Bronchial epithelial cell (primary cell): ENCODE data around the gene NR1H4. TPM values are rescaled to one million over a fixed set of nuclear protein-coding genes. Genes with fewer than 3 reads are reported as not detected.

Experiments
- DNase-seq: peaks from one replicate; pipeline ENCODE4 v3.0.0-alpha.2; 2010; ENCODE audit warnings: low read depth
- FAIRE-seq: peaks from 2 replicates; lab custom pipeline; 2011; peaks lifted over from hg19 to GRCh38; lab: Jason Lieb, UNC
- H3K27me3 ChIP-seq: 2 replicates; pipeline ENCODE4 v1.5.1; 2011; ENCODE audit warnings: low read length; ENCODE audit not compliant: control insufficient read depth, insufficient read depth
- H3K36me3 ChIP-seq: 2 replicates; pipeline ENCODE4 v1.5.1; 2011; ENCODE audit warnings: low read length; ENCODE audit not compliant: control insufficient read depth, insufficient read depth
- H3K4me3 ChIP-seq: 2 replicates; pipeline ENCODE4 v1.5.1; 2011; ENCODE audit warnings: mild to moderate bottlenecking, low read depth, low read length, control low read depth
- total RNA-seq: library from RNA; depleted of rRNA; stranded (reverse); fragments of >200 nt; gene quantifications from 2 replicates; pipeline ENCODE4 v1.2.1, GENCODE V29; 2014
- TF ChIP-seq, protein P1 (sequence below): IDR thresholded peaks from 2 replicates; pipeline ENCODE4 v1.5.1; 2011; ENCODE audit warnings: mild to moderate bottlenecking, moderate library complexity, low read length, control low read depth, inconsistent platforms; ENCODE audit not compliant: insufficient read depth, severe bottlenecking

NR1H4 gene
- total RNA-seq, 1 donor from 2014 or later, result not detected

- H3K36me3 ChIP-seq, result no peaks in the 10 kb centered on the region
- FAIRE-seq (no peak), DNase-seq (no peak)
- no peak overlapping the region for H3K4me3 ChIP-seq
- no peaks in the 10 kb centered on the region for H3K27me3 ChIP-seq
- TF ChIP-seq, protein P1, sequence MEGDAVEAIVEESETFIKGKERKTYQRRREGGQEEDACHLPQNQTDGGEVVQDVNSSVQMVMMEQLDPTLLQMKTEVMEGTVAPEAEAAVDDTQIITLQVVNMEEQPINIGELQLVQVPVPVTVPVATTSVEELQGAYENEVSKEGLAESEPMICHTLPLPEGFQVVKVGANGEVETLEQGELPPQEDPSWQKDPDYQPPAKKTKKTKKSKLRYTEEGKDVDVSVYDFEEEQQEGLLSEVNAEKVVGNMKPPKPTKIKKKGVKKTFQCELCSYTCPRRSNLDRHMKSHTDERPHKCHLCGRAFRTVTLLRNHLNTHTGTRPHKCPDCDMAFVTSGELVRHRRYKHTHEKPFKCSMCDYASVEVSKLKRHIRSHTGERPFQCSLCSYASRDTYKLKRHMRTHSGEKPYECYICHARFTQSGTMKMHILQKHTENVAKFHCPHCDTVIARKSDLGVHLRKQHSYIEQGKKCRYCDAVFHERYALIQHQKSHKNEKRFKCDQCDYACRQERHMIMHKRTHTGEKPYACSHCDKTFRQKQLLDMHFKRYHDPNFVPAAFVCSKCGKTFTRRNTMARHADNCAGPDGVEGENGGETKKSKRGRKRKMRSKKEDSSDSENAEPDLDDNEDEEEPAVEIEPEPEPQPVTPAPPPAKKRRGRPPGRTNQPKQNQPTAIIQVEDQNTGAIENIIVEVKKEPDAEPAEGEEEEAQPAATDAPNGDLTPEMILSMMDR, result no peak
Observed at GRCh38 chr12:100528471-100529127, 54.9 kb downstream of the NR1H4 start.

DNA sequence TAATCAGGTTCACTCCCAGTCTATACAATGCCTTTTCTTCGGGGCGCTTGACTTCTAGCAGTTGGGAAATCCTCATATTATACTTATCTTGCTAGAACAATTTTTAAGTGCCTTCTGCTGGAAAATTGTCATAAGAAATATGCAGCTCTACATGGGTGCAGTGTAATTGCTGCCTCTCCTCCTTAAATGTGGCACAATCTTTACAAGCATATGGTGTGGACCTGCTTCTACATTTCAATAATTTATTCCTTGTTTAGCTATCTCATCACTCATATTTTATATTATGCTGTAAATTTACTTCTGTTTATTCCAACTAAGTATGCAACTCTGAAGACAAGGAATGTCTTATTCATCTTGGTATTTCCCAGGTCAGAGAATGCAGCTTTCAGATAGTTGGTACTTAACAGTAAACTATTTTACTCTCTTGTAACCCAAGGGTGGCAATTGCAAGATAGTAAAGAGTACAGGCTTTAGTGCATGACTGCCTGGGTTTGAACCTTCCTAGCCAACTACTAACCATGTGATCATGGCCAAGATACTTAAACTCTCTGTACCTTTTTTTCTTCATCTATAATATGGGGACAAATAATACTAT, 56.2 kb downstream of the NR1H4 start:
- FAIRE-seq, result no peak
- DNase-seq, result no peak
- H3K4me3 ChIP-seq, result no peak overlapping the region
- TF ChIP-seq, protein P1, result no peak
- no peaks in the 10 kb centered on the region for H3K36me3 ChIP-seq
- H3K27me3 ChIP-seq, result no peaks in the 10 kb centered on the region

- Histone ChIP-seq H3K36me3 (no peaks in the 10 kb centered on the region), H3K4me3 (no peak overlapping the region), H3K27me3 (no peaks in the 10 kb centered on the region)
- no peak for FAIRE-seq
- TF ChIP-seq, protein P1, result no peak
- no peak for DNase-seq
Observed at GRCh38 chr12:100533376-100533775, 59.7 kb downstream of the NR1H4 start.

- TF ChIP-seq, protein P1, result no peak
- no peaks in the 10 kb centered on the region for H3K36me3 ChIP-seq
- H3K4me3 ChIP-seq, result no peak overlapping the region
- FAIRE-seq, result no peak
- no peak for DNase-seq
- no peaks in the 10 kb centered on the region for H3K27me3 ChIP-seq
Observed at GRCh38 chr12:100534625-100535227, 61.1 kb downstream of the NR1H4 start.

DNA sequence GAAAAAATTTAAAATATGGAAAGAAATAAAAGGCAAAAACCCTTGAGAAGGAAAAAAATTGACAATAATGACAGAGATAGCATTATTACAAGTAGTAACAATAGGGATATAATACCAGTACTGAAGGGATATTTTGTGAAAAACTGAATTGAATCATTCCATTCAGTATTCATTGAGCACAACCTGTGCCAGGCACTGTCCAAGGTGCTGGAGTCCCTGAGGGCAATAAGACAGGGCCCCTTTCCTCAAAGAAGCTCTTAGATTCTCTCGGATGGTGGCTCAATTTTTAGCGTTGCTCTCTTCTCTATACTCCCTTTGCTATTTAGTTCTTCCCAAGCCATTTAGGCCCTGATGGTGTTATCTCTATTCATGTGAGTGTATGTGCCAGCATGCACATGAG, 65.5 kb downstream of the NR1H4 start:
- TF ChIP-seq, protein P1, result no peak
- FAIRE-seq (no peak), DNase-seq (peak; percentile 26)
- Histone ChIP-seq H3K27me3 (no peaks in the 10 kb centered on the region), H3K4me3 (no peak overlapping the region), H3K36me3 (no peaks in the 10 kb centered on the region)
